Lung (tissue), 12 donors: Measurements from ENCODE around the gene TMEM100. TPM values are rescaled to one million over a fixed set of nuclear protein-coding genes. Genes with fewer than 3 reads are reported as not detected.

Source experiments
- ATAC-seq: fragments of 200-7000 bp; cut with Tn5 transposase; one replicate; pipeline ENCODE4 v1.9.1; 2020; ENCODE audit warnings: moderate number of reproducible peaks; ENCODE audit not compliant: insufficient read depth, low FRiP score
- DNase-seq, 3 donors: peaks; one replicate each; pipeline ENCODE4 v3.0.0-alpha.2; 2013 to 2017
- H3K27ac ChIP-seq, 2 donors: one replicate each; pipeline ENCODE4 v1.5.1; 2013; ENCODE audit warnings: mild to moderate bottlenecking in 2 of 2, moderate library complexity in 2 of 2, control low read depth in 1 of 2, inconsistent platforms in 1 of 2, low read depth in 1 of 2, low read length in 1 of 2
- H3K27me3 ChIP-seq, 3 donors: one replicate each; pipeline ENCODE4 v1.5.1; 2013; ENCODE audit warnings: low read length in 2 of 3; ENCODE audit not compliant: control insufficient read depth in 3 of 3, insufficient read depth in 3 of 3
- H3K36me3 ChIP-seq, 4 donors: one replicate each; pipeline ENCODE4 v1.5.1; 2013; ENCODE audit warnings: low read length in 4 of 4, mild to moderate bottlenecking in 1 of 4, moderate library complexity in 1 of 4; ENCODE audit not compliant: control insufficient read depth in 4 of 4, insufficient read depth in 4 of 4
- H3K4me1 ChIP-seq, 5 donors: one replicate each; pipeline ENCODE4 v1.5.1; 2013; ENCODE audit warnings: low read length in 5 of 5, mild to moderate bottlenecking in 2 of 5, moderate library complexity in 1 of 5; ENCODE audit not compliant: control insufficient read depth in 5 of 5, insufficient read depth in 5 of 5
- H3K4me3 ChIP-seq: one replicate; pipeline ENCODE4 v1.5.1; 2013; ENCODE audit warnings: mild to moderate bottlenecking, control low read depth, moderate library complexity
- H3K9ac ChIP-seq, 2 donors: one replicate each; pipeline ENCODE4 v1.5.1; 2013; ENCODE audit warnings: low read length in 2 of 2, control low read depth in 1 of 2; ENCODE audit not compliant: insufficient read depth in 1 of 2
- H3K9me3 ChIP-seq, 4 donors: one replicate each; pipeline ENCODE4 v1.5.1; 2013; ENCODE audit warnings: low read length in 3 of 4, mild to moderate bottlenecking in 1 of 4, moderate library complexity in 1 of 4; ENCODE audit not compliant: control insufficient read depth in 4 of 4, insufficient read depth in 3 of 4
- WGBS, 2 donors: extraction: QIAGEN DNeasy Blood & Tissue Kit; methylation state at CpG; one replicate each; pipeline ENCODE4 v1.1.7; 2013; 5-methylcytosine and 5-hydroxymethylcytosine counted together
- polyA plus RNA-seq, 2 donors: library from polyadenylated mRNA; stranded (reverse); fragments of 200-250 nt; gene quantifications; one replicate each; pipeline ENCODE4 v1.2.1, GENCODE V29; 2013
- total RNA-seq, 2 donors: library from RNA; depleted of rRNA in 1 of 2; stranded (reverse); fragments of >200 nt in 1 of 2; gene quantifications; one replicate each; pipeline ENCODE4 v1.2.1, GENCODE V29; 2014 to 2021
- TF ChIP-seq, protein P1 (sequence below): IDR thresholded peaks from 2 replicates; pipeline ENCODE4 v1.5.1; 2012; ENCODE audit warnings: mild to moderate bottlenecking; ENCODE audit errors: control extremely low read depth, extremely low read depth
- donor health status: control.
- donor health status: control.
- donor health status: Bipolar disorder and iron deficiency.
- donor health status: healthy.
- donor health status: DM: yes; HTN: yes; CAD: no.

TMEM100 gene
- total and polyA plus RNA-seq, 4 donors, result 63.6 to 127 (median 83.4) TPM

DNA sequence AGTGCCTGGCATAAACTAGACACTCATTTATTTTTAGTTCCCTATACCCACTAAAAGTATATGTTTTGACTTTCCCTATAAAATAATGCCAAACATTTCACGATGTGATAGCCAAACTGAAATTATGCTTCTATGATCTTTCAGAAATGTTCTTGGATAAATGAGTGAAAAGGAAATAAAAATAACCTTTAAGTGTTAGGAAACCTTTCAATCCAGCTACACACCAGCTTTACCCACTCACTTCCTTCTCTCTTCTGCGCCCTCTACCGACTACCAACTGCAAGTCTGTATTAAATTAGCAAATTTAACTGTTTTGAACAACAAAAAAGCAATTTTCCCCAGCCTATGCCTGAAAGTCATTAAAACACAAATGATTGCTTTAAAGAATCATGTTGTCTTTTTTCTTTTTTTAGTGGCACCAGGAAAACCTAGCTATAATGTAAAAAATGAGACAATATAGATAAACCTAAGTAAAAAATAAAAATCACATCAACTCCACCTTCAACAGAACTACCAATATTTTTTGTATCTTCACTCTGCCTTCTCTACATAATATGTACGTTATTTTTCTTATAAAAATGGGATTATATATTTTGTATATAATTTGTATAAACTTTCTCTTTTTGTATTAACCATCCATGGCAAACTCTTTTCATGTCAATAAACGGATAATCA is 13.2 kb upstream of the TMEM100 start:
- Histone ChIP-seq H3K27me3 (no peaks in the 10 kb centered on the region), H3K9me3 (no peaks in the 10 kb centered on the region), H3K4me3 (no peak overlapping the region), H3K27ac (no peak overlapping the region), H3K4me1 (peaks cover 2 to 39% (median 26%) of the 10 kb centered on the region in 5 donors), H3K9ac (no peak overlapping the region), H3K36me3 (no peaks in the 10 kb centered on the region)
- ATAC-seq (no peak), DNase-seq (peak in 2 of 3 donors; percentile 63 to 67)
- WGBS, 2 donors, result 34% methylated on average over 5 of the region's 5 CpGs
- TF ChIP-seq, protein P1, sequence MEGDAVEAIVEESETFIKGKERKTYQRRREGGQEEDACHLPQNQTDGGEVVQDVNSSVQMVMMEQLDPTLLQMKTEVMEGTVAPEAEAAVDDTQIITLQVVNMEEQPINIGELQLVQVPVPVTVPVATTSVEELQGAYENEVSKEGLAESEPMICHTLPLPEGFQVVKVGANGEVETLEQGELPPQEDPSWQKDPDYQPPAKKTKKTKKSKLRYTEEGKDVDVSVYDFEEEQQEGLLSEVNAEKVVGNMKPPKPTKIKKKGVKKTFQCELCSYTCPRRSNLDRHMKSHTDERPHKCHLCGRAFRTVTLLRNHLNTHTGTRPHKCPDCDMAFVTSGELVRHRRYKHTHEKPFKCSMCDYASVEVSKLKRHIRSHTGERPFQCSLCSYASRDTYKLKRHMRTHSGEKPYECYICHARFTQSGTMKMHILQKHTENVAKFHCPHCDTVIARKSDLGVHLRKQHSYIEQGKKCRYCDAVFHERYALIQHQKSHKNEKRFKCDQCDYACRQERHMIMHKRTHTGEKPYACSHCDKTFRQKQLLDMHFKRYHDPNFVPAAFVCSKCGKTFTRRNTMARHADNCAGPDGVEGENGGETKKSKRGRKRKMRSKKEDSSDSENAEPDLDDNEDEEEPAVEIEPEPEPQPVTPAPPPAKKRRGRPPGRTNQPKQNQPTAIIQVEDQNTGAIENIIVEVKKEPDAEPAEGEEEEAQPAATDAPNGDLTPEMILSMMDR, result peak; percentile 4

- Histone ChIP-seq H3K27ac (peak overlapping the region in 1 of 2 donors; percentile 45), H3K4me3 (no peak overlapping the region), H3K9ac (no peak overlapping the region), H3K4me1 (peaks cover 2 to 50% (median 26%) of the 10 kb centered on the region in 5 donors), H3K9me3 (no peaks in the 10 kb centered on the region), H3K27me3 (no peaks in the 10 kb centered on the region), H3K36me3 (no peaks in the 10 kb centered on the region)
- WGBS, 2 donors, result 34 to 42% methylated on average over 4 of the region's 4 CpGs
- DNase-seq (peak in 2 of 3 donors; percentile 45 to 52), ATAC-seq (no peak)
- TF ChIP-seq, protein P1, result no peak
These were observed 11.6 kb upstream of the TMEM100 start for GRCh38 chr17:55734128-55734781.

DNA sequence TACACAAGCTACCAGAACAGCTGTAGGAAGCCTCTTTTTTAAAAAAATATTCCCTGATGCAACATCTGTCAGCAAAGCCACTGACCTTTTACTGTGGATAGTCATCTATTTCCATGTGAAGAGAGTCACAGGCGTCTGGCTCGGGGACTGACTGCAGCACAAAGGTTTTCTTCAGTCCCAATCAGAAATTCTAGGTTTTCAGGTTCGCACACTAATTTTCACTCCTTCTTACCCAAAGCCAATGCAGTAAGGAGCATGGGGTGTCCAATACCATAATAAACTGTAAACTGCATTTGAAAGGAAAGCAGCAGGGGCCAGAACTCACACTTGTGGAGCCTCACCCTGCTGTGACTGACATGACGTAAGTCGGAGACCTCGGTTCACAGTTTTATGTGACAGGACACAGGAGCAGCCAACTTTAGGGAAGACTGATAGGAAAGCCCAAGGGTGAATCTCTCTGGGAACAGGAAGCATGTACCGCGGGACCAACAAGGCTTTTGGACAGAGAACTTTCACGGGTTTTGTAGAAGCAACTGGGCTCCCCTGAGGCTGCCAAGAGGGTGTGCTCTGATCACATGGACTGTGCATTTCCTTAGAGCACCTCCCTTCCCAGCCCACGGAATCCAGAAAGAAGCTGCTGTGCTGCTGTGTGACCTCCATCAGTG is 9.1 kb upstream of the TMEM100 start:
- Histone ChIP-seq H3K9ac (no peak overlapping the region), H3K36me3 (no peaks in the 10 kb centered on the region), H3K27ac (peak overlapping the region; percentile 17 to 76), H3K4me1 (peaks cover 2 to 63% (median 26%) of the 10 kb centered on the region in 5 donors), H3K9me3 (no peaks in the 10 kb centered on the region), H3K4me3 (no peak overlapping the region), H3K27me3 (no peaks in the 10 kb centered on the region)
- TF ChIP-seq, protein P1, result no peak
- DNase-seq (peak; percentile 58 to 79 (median 76)), ATAC-seq (peak; percentile 73)
- 34 to 56% methylated on average over 10 of the region's 10 CpGs for WGBS, 2 donors
